DND-41 (cell line): Measurements from ENCODE around the gene SLC38A5.

Experiments
- CTCF ChIP-seq: IDR thresholded peaks from 2 replicates; pipeline ENCODE4 v1.5.1; 2012; ENCODE audit warnings: borderline replicate concordance, low read length, moderate library complexity, mild to moderate bottlenecking; ENCODE audit not compliant: poor library complexity, severe bottlenecking; ENCODE audit errors: extremely low read depth
- EZH2 ChIP-seq: IDR thresholded peaks from 3 replicates; pipeline ENCODE4 v1.6.1; 2012; ENCODE audit warnings: borderline replicate concordance, low read depth, mild to moderate bottlenecking, moderate library complexity, low read length, inconsistent platforms; ENCODE audit not compliant: severe bottlenecking

- TF ChIP-seq CTCF (peak; percentile 67), EZH2 (no peak)
Measured at GRCh38 chrX:48468693-48469691, 1.1 kb downstream of the SLC38A5 start.
